SK-N-SH (cell line): ENCODE data around the gene ZNF764.
"Not testable (repeated sequence)": the region's sequence is repeated elsewhere in the genome, so short reads cannot be mapped to it uniquely, and the experiment has no call there.

Experiments used
- CTCF ChIP-seq: fragments of 200-600 bp; sonication (generic); IDR thresholded peaks from 2 replicates; pipeline ENCODE4 v1.6.1; 2017; ENCODE audit warnings: antibody characterized with exemption, mild to moderate bottlenecking, moderate library complexity
- EP300 ChIP-seq, 2 experiments: IDR thresholded peaks; 2 replicates each; pipeline versions ENCODE4 v1.4.0 to v1.6.1; 2012; ENCODE audit warnings: borderline replicate concordance in 1 of 2, low read depth in 1 of 2, low read length in 1 of 2
- FOXJ3 ChIP-seq: sonication (generic); formaldehyde crosslinking; IDR thresholded peaks from 2 replicates; pipeline ENCODE4 v1.5.1; 2020; ENCODE audit warnings: mild to moderate bottlenecking, missing genetic modification reagents
- GABPA ChIP-seq: IDR thresholded peaks from 2 replicates; pipeline ENCODE4 v1.4.0; 2012; ENCODE audit warnings: low read depth, mild to moderate bottlenecking
- JUND ChIP-seq: IDR thresholded peaks from 2 replicates; pipeline ENCODE4 v1.4.0; 2012
- PBX3 ChIP-seq: IDR thresholded peaks from 2 replicates; pipeline ENCODE4; 2012
- POLR2AphosphoS5 ChIP-seq: IDR thresholded peaks from 2 replicates; pipeline ENCODE4 v1.6.1; 2012; ENCODE audit warnings: low read depth, low read length
- REST ChIP-seq: IDR thresholded peaks from 2 replicates; pipeline ENCODE4 v1.6.1; 2012; ENCODE audit warnings: mild to moderate bottlenecking, low read depth, low read length, moderate library complexity
- TAF1 ChIP-seq: IDR thresholded peaks from 2 replicates; pipeline ENCODE4 v1.6.1; 2012; ENCODE audit warnings: low read depth, mild to moderate bottlenecking, low read length, moderate library complexity, borderline replicate concordance

GRCh38 chr16:30589582-30589981 is 31.4 kb upstream of the ZNF764 start:
- not testable (repeated sequence) for TF ChIP-seq FOXJ3 (CRISPR knock-in tag); JUND; CTCF; POLR2AphosphoS5; EP300 (IDR thresholded peaks at IDR 0.05; ENCODE audit: borderline replicate concordance in 1 of 2, low read depth in 1 of 2, low read length in 1 of 2); REST; GABPA; TAF1; PBX3
